Cardiac muscle cell (in vitro differentiated cells and primary cell): Measurements from ENCODE around the gene MICALL2. TPM values are rescaled to one million over a fixed set of nuclear protein-coding genes. Genes with fewer than 3 reads are reported as not detected.

Experiments used
- DNase-seq, 2 donors: peaks; one replicate each; pipeline versions ENCODE4 v3.0.0 to v3.0.0-alpha.2; 2010 to 2017; ENCODE audit warnings: low read depth in 1 of 2, low spot score in 1 of 2
- H3K27ac ChIP-seq: fragments of 200-600 bp; sonication (generic); 2 replicates; pipeline ENCODE4 v1.5.1; 2016
- H3K27me3 ChIP-seq: fragments of 200-600 bp; sonication (generic); 2 replicates; pipeline ENCODE4 v1.6.0; 2016; ENCODE audit warnings: control low read depth
- H3K36me3 ChIP-seq: fragments of 200-600 bp; sonication (generic); 2 replicates; pipeline ENCODE4 v1.5.1; 2016; ENCODE audit warnings: control low read depth
- H3K4me1 ChIP-seq: fragments of 200-600 bp; sonication (generic); 2 replicates; pipeline ENCODE4 v1.8.1; 2017; ENCODE audit warnings: low read depth, mild to moderate bottlenecking, mixed run types
- H3K4me3 ChIP-seq: fragments of 200-600 bp; sonication (generic); 2 replicates; pipeline ENCODE4 v1.5.1; 2016; ENCODE audit warnings: mild to moderate bottlenecking
- H3K9me3 ChIP-seq: fragments of 200-600 bp; sonication (generic); 2 replicates; pipeline ENCODE4 v1.5.1; 2017; ENCODE audit warnings: low read depth, mild to moderate bottlenecking, control low read depth
- CTCF ChIP-seq: IDR thresholded peaks from 2 replicates; pipeline ENCODE4 v1.5.1; 2012; ENCODE audit warnings: low read depth, mild to moderate bottlenecking, low read length
- polyA plus RNA-seq: library from polyadenylated mRNA; unstranded; fragments of >200 nt; fragmentation: Nextera tagmentation; extraction: Ambion mirVana; gene quantifications from 2 replicates; pipeline ENCODE4 v1.2.1, GENCODE V29; 2016
- total RNA-seq: library from RNA; depleted of rRNA; stranded (reverse); fragments of >200 nt; gene quantifications from 2 replicates; pipeline ENCODE4 v1.2.3, GENCODE V29; 2016

MICALL2 gene
- total and polyA plus RNA-seq, 2 experiments from 2014 or later, result 19.5 to 22.0 TPM

- H3K4me3 ChIP-seq, result no peak overlapping the region
- peaks cover 8% of the 10 kb centered on the region for H3K4me1 ChIP-seq
- no peak for TF ChIP-seq CTCF
- H3K27ac ChIP-seq, result peak overlapping the region; percentile 84
- H3K9me3 ChIP-seq, result no peaks in the 10 kb centered on the region
- peaks cover 6% of the 10 kb centered on the region for H3K36me3 ChIP-seq
- H3K27me3 ChIP-seq, result no peaks in the 10 kb centered on the region
- DNase-seq, result peak; percentile 53 to 86
Observed at GRCh38 chr7:1466524-1467271, 7.4 kb upstream of the MICALL2 start.

- Histone ChIP-seq H3K27me3 (no peaks in the 10 kb centered on the region), H3K9me3 (no peaks in the 10 kb centered on the region), H3K36me3 (no peaks in the 10 kb centered on the region), H3K4me3 (no peak overlapping the region), H3K4me1 (peaks cover 8% of the 10 kb centered on the region), H3K27ac (no peak overlapping the region)
- TF ChIP-seq CTCF, result no peak
- DNase-seq, result no peak
Observed at GRCh38 chr7:1464694-1465093, 5.4 kb upstream of the MICALL2 start.

- Histone ChIP-seq H3K9me3 (no peaks in the 10 kb centered on the region), H3K27ac (no peak overlapping the region), H3K27me3 (no peaks in the 10 kb centered on the region), H3K4me3 (no peak overlapping the region), H3K4me1 (peaks cover 8% of the 10 kb centered on the region), H3K36me3 (no peaks in the 10 kb centered on the region)
- no peak for TF ChIP-seq CTCF
- DNase-seq, result no peak
Observed at GRCh38 chr7:1463676-1464223, 4.5 kb upstream of the MICALL2 start.

GRCh38 chr7:1461646-1462375 lies 2.5 kb upstream of the MICALL2 start:
- Histone ChIP-seq H3K27me3 (no peaks in the 10 kb centered on the region), H3K4me1 (peaks cover 6% of the 10 kb centered on the region), H3K4me3 (no peak overlapping the region), H3K36me3 (no peaks in the 10 kb centered on the region), H3K9me3 (no peaks in the 10 kb centered on the region), H3K27ac (peak overlapping the region; percentile 36)
- DNase-seq, result no peak
- no peak for TF ChIP-seq CTCF

GRCh38 chr7:1460821-1461645 lies 1.8 kb upstream of the MICALL2 start:
- Histone ChIP-seq H3K27me3 (no peaks in the 10 kb centered on the region), H3K27ac (peak overlapping the region; percentile 36), H3K4me1 (no peaks in the 10 kb centered on the region), H3K36me3 (no peaks in the 10 kb centered on the region), H3K4me3 (no peak overlapping the region), H3K9me3 (no peaks in the 10 kb centered on the region)
- DNase-seq, result peak; percentile 38 to 87
- no peak for TF ChIP-seq CTCF
